ENCODE results near the gene MAP2K6. TPM values are rescaled to one million over a fixed set of nuclear protein-coding genes. Genes with fewer than 3 reads are reported as not detected.

MAP2K6 gene
- total and polyA plus RNA-seq, 4 donors: 2.2 to 14.4 (median 7.6) TPM

- Histone ChIP-seq H3K4me3 (no peak overlapping the region), H3K9me3 (ENCODE audit: control insufficient read depth in 4 of 4, insufficient read depth in 3 of 4, low read length in 3 of 4) (no peaks in the 10 kb centered on the region), H3K4me1 (ENCODE audit: control insufficient read depth in 5 of 5, insufficient read depth in 5 of 5, low read length in 5 of 5) (no peaks in the 10 kb centered on the region), H3K27ac (ENCODE audit: low read depth in 1 of 2, low read length in 1 of 2) (no peak overlapping the region), H3K9ac (ENCODE audit: insufficient read depth in 1 of 2, low read length in 2 of 2) (no peak overlapping the region), H3K27me3 (ENCODE audit: control insufficient read depth in 3 of 3, insufficient read depth in 3 of 3, low read length in 2 of 3) (no peaks in the 10 kb centered on the region), H3K36me3 (ENCODE audit: control insufficient read depth in 4 of 4, insufficient read depth in 4 of 4, low read length in 4 of 4) (no peaks in the 10 kb centered on the region)
- ATAC-seq (ENCODE audit: insufficient read depth, low FRiP score) (no peak), DNase-seq (no peak)
- TF ChIP-seq, protein P1, sequence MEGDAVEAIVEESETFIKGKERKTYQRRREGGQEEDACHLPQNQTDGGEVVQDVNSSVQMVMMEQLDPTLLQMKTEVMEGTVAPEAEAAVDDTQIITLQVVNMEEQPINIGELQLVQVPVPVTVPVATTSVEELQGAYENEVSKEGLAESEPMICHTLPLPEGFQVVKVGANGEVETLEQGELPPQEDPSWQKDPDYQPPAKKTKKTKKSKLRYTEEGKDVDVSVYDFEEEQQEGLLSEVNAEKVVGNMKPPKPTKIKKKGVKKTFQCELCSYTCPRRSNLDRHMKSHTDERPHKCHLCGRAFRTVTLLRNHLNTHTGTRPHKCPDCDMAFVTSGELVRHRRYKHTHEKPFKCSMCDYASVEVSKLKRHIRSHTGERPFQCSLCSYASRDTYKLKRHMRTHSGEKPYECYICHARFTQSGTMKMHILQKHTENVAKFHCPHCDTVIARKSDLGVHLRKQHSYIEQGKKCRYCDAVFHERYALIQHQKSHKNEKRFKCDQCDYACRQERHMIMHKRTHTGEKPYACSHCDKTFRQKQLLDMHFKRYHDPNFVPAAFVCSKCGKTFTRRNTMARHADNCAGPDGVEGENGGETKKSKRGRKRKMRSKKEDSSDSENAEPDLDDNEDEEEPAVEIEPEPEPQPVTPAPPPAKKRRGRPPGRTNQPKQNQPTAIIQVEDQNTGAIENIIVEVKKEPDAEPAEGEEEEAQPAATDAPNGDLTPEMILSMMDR (IDR thresholded peaks at IDR 0.05; ENCODE audit: control extremely low read depth, extremely low read depth): no peak
- WGBS, 2 donors: 19 to 45% methylated on average over 2 of the region's 2 CpGs
Measured at GRCh38 chr17:69375229-69375628, 39.3 kb upstream of the MAP2K6 start.

- Histone ChIP-seq H3K36me3 (ENCODE audit: control insufficient read depth in 4 of 4, insufficient read depth in 4 of 4, low read length in 4 of 4) (no peaks in the 10 kb centered on the region), H3K9me3 (ENCODE audit: control insufficient read depth in 4 of 4, insufficient read depth in 3 of 4, low read length in 3 of 4) (no peaks in the 10 kb centered on the region), H3K27ac (ENCODE audit: low read depth in 1 of 2, low read length in 1 of 2) (no peak overlapping the region), H3K4me1 (ENCODE audit: control insufficient read depth in 5 of 5, insufficient read depth in 5 of 5, low read length in 5 of 5) (no peaks in the 10 kb centered on the region), H3K4me3 (no peak overlapping the region), H3K27me3 (ENCODE audit: control insufficient read depth in 3 of 3, insufficient read depth in 3 of 3, low read length in 2 of 3) (no peaks in the 10 kb centered on the region), H3K9ac (ENCODE audit: insufficient read depth in 1 of 2, low read length in 2 of 2) (no peak overlapping the region)
- no peak for DNase-seq
- no peak for ATAC-seq (ENCODE audit: insufficient read depth, low FRiP score)
- TF ChIP-seq, protein P1 (IDR thresholded peaks at IDR 0.05; ENCODE audit: control extremely low read depth, extremely low read depth): no peak
- WGBS, 2 donors: 92 to 95% methylated on average over 7 of the region's 7 CpGs
Measured at GRCh38 chr17:69388822-69389442, 25.6 kb upstream of the MAP2K6 start.

GRCh38 chr17:69390795-69391501 is 23.5 kb upstream of the MAP2K6 start:
- no peak for DNase-seq
- no peak overlapping the region for H3K27ac ChIP-seq (ENCODE audit: low read depth in 1 of 2, low read length in 1 of 2)
- ATAC-seq (ENCODE audit: insufficient read depth, low FRiP score): no peak
- no peaks in the 10 kb centered on the region for H3K9me3 ChIP-seq (ENCODE audit: control insufficient read depth in 4 of 4, insufficient read depth in 3 of 4, low read length in 3 of 4)
- TF ChIP-seq, protein P1 (IDR thresholded peaks at IDR 0.05; ENCODE audit: control extremely low read depth, extremely low read depth): no peak
- H3K36me3 ChIP-seq (ENCODE audit: control insufficient read depth in 4 of 4, insufficient read depth in 4 of 4, low read length in 4 of 4): no peaks in the 10 kb centered on the region
- no peaks in the 10 kb centered on the region for H3K27me3 ChIP-seq (ENCODE audit: control insufficient read depth in 3 of 3, insufficient read depth in 3 of 3, low read length in 2 of 3)
- 73 to 75% methylated on average over 15 of the region's 15 CpGs for WGBS, 2 donors
- H3K4me3 ChIP-seq: no peak overlapping the region
- H3K4me1 ChIP-seq (ENCODE audit: control insufficient read depth in 5 of 5, insufficient read depth in 5 of 5, low read length in 5 of 5): no peaks in the 10 kb centered on the region
- H3K9ac ChIP-seq (ENCODE audit: insufficient read depth in 1 of 2, low read length in 2 of 2): no peak overlapping the region

Data from lung (tissue), 12 donors.